DMS153 (cell line): Measurements from ENCODE around the gene ZNF280A.

ENCODE experiments used
- DNase-seq: peaks from one replicate; lab custom pipeline; 2025; lab: John Stamatoyannopoulos, UW

ZNF280A gene, protein sequence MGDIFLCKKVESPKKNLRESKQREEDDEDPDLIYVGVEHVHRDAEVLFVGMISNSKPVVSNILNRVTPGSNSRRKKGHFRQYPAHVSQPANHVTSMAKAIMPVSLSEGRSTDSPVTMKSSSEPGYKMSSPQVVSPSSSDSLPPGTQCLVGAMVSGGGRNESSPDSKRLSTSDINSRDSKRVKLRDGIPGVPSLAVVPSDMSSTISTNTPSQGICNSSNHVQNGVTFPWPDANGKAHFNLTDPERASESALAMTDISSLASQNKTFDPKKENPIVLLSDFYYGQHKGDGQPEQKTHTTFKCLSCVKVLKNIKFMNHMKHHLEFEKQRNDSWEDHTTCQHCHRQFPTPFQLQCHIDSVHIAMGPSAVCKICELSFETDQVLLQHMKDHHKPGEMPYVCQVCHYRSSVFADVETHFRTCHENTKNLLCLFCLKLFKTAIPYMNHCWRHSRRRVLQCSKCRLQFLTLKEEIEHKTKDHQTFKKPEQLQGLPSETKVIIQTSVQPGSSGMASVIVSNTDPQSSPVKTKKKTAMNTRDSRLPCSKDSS

DNA sequence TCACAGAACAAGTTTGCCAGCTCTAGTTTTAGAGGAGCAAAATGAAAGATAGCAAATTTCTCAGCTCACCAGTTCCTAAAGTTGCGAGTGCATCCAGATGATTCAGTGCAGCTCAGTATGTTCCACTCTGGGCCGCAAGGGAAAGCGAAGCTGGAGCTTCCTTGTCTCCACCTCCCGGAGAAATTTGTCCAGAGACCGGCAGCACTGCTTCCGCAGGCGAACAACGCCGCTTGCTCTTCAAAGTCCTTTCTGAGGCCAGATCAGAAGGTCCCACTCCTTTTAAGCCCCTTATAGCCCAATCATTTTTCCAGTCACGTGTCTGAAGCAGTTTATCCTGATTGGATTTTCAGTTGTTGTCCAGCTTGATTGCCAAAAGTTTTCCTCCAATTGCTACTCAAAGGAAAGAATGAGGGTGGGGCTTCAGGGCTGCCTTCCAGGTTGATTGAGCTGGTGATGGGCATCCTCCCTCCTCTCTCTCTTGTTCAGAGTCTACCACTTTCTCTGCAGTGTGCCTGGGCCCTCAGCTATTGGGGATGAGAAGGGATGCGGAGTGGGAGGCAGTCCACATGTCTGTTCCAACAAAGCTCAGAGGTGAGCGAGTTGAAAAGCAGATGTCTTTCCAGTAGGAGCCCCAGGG is at the start of gene ZNF280A:
TSS of gene ZNF280A (minus strand) at position 251 of the 637 bp plus-strand sequence. CDS start 4,640 bp downstream, outside the sequence.
- no peak for DNase-seq

DNA sequence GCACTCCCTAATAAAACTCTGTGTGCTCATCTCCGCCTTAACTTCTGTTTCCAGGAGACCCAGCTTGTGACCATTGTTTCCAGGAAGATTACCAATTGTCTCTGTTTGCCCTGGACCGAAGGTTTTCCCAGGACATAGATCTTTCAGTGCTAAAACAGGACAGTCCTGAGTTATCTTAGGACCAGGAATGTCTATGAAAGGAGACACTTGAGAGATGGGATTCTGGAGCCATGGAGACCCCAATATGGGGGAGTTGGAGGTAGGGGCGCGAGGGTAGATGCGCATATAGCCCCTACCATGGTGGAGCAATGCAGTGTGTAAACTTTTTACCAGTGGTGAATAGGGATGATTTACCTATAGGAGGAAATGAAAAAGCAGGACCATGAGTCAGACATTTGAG is 49.1 kb upstream of the ZNF280A start:
- DNase-seq: no peak

DNA sequence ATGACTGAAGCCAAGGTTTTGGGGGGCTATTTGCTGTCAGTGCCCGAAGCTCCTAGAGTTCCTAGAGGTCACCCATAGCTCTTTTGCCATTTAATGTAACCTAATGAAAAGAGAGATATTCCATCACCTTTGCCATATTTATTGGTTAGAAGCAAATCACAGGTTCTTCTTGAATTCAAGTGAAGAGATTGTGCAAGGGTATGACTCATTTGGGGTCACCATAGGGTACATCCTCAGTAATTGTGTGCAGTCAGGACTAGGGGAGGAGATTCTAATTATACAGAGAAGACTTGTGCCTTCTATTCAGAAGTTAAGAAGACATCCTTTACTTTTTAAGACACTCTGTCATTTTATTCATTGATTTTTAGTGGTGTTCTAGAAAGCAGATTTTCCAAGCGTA is 45.9 kb upstream of the ZNF280A start:
- no peak for DNase-seq

DNA sequence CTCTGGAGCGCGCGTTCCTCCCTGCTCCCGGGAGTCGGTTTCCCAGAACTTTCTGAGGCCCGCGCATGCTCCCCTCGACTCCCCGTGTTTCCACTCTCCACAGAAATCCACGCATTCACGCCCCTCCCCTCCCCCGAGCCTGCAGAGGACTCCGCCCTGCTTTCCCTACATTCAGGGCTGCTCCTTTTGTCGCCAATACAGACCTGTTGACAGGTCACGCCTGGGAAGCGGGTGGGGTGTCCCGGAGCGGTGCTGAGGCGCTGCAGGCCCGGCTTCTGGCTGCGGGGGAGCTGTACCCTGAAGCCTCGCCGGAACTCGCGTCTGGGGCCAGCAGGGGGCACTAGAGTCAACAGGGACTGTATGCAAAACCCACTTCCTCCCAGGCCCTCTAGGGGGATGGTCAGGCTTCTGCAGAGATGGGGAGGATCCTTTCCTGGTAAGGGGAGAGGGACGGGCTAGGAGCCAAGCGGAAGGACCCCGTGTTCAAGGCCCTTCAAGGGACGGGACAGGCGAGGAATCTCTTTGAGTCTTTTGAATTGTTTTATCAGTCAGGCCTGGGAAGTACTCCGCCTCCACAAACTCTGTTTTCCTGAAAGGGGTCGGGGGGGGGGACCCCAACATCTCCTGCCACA is 39.0 kb upstream of the ZNF280A start, which contains the start of gene PRAME:
TSS of gene PRAME (minus strand) at position 294 of the 632 bp plus-strand sequence. CDS start 2,433 bp downstream, outside the sequence.
- peak; percentile 91 for DNase-seq

DNA sequence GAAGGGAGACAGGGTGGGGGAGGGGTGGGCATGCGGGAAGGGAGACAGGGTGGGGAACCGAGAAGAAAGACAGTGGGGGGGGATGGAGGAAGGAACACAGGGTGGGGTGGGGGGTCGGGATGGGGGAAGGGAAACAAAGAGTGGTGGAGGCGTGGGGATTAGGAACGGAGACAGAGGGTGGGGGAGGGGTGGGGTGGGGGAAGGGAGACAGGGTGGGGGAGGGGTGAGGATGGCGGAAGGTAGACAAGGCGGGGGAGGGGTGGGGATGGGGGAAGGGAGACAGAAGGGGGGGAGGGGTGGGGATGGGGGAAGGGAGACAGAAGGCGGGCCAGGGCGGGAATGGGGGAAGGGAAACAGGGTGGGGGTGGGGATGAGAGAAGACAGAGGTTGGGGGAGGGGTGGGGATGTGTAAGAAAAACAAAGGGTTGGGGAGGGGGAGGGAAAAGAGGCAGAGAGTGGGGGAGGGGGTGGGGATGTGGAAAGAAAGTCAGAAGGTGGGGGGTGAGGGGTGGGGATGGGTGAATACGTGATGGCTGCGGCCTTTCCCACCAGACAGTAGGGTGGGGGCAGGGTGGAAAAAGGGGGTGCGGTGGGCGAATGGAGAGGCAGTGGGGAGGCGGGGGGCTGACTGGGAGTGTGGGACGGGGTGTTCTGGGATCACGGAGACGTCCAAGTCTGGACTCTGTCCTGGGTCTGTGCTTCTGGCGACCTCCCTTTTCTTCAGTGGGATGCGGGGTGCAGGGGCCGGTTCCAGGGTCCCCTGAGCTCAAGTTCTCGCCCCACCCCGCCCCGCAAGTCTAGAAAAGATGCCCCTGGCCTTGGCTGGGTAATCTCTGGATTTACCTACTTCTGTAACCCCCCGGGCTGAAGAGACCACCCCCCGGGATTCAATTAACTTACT is 38.3 kb upstream of the ZNF280A start:
- no peak for DNase-seq

DNA sequence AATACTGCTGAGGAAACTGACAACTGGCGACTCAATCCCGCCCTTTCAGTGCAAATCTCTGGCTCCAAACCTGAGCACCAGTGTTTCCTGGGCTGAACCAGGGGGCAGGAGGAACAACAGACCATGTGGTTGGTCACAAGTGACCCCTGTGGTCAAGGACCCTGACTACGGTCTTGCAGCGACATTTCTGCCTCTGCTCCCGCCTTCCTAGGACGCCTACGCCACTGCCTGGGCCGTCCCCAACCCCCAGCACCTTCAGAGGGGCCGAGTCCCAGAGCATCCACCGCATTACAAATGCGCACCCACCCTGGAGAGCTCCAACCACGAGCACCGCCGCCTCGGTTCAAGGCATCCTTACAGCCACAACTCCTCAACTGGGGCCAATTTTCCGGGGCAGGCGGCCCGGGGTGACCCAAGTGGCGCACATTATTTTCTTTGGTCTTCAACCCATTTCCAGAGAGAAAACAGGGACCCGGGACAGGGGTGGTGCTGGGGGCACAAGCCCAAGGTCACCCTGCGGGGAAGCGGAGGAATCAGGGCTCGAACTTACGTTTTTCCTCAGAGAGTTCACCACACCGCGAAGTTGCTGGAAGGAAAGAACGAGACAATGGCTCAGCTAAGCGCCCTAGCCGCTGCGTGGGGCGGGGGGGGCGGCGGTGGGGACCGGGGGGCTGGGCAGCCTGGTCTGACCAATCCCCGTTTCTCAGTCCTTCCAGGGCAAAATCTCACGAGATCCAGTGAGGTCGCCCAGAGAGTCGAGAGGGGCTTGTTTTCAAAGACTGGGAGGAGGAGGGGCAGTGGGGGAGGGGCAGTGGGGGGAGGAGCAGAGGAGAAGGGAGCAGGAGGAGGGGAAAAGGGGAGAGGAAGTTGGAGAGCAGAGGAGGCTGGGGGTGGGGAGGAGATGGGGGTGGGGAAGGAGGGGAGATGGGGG is 37.2 kb upstream of the ZNF280A start:
- peak; percentile 76 for DNase-seq

DNA sequence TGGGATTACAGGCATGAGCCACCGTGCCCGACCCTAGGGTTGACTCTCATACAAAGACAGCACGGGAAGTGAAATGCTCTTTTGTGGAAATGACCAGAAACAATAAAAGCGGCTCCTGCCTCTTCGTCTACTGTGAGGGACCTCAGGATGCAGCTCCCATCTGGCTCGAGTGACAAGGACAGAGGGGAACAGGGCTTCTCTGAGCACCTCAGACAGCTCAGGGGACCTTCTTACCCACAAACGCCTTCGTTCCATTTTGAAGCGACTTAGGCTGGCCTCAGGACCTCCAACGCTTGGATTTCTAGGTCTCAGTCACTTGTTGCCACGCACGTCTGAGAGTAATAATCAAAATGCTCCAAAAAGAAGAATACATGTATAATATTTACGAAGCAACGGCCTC is 36.5 kb upstream of the ZNF280A start:
- no peak for DNase-seq

DNA sequence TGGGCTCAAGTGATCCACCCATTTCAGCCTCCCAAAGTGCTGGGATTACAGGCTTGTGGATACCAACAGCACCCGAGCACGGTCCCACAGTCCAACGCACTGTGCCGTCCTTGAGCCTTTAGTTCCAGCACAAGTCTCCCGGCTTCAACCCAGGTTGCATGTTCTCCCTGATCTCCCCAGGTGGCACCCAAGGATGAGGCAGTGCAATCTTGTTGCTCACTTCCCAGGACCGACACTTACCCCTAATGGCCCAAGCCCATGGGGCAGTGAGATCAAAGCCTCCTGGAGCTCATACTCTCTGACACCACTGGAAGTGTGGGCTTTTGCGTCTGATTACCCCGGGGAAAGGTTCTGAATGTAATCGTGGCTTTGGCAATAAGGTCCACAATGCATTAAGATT is 35.5 kb upstream of the ZNF280A start:
- no peak for DNase-seq

DNA sequence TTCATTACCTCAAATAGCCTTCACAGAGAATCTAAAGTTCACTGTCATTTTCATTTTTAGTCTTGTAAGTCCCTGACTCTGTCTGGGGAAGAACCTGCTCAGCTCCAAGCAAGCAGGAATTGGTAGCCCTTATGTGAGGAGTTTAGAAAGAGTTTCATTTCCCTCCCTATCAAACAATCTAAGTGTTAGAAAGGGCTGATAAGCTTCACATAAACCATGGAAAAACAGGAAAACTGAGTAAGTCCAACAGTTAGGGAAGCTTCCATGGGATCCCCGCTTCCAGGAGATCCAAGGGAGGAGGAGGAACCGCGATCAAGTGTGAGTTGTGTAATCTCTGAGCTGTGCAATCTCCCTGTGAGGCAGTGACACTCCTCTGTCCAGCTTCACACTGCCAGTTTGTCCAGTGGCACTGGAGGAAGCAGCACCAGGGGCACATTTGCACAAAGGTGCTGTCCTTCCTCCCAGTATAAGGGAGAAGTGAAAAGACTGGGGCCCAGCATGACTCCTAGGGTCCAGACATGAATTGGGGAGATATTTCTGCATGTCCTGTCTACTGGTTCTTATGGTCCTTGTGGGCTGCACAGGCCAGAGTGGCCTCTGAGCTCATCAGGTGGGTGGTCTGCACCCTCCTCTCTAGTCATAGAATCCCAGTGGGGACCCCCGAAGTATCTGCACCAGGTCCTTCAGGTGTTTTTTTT is 34.7 kb upstream of the ZNF280A start:
- no peak for DNase-seq

DNA sequence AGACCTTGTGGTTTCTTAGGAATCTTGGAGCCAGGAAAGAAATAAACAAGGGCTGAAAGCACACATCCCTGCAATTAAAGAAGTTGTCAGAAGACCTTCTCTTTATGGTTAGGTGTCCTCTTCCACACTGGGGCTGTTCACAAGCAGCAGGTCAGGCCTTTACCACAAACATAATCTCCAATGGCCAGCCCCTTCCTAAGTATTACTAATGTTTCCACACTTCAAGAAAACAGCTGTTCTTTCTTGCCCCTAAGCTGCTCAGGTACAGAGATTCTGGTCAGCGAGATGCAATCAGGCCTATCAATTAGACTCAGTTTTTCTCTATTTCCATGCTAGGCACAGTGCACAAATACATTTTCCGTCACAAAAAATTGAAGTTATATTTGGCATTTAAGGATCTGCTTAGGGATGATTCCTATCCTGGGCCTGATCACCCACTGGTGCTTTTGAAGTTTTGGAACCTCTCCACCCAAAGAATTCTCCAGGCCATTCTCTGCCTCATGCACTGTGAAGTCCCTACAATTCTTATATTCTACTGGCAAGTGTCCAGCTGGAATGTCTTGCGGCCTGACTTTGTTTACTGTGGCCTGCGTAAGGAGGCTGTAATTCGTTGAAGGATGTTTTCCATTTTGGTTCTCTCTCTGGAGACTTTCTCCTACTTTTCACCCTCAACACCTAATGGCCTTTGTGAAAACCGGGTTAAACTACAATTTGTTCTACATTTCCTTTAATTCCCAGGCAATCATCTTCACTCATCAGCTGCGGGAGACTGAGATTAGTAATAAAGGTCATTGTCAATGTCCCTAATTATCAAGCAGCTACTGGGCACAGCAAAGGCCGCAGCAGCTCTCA is 33.9 kb upstream of the ZNF280A start:
- no peak for DNase-seq

DNA sequence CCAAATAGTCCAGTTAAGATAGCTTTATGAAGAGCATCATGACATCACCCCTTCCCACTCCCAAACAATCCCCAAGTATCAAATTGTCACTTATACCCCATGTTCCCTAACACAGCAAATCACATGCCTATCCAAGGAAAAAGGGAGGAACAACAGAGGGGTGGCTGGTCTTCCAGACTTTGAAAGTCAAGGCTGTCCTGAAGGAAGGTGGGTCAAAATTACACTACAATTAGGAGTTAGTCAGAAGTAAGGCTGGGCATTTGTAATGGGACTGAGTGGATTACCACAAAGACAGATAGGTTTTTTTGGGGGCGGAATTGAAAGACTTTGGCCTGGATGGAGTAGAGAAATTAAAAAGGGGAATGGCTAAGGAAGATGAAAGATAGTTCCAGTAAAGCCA is 33.1 kb upstream of the ZNF280A start:
- DNase-seq: no peak

DNA sequence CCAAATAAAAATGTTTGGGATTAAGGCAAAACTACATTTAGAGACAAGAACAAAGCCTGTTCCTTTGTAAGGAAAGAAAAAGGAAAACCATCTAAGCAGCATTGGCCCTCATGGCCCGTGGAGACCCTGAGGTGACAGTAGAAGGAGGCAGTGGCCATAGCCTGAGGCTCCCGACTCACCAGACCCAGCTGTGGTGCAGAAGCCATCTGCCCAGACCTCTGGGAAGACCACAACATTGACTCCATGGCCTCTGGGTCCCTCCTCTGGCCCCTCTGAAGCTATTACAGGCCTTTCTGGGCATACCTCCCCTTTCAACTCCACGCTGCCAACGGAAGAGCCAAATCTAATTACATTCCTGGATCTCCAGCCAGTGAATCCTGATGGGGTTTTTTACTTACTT is 32.6 kb upstream of the ZNF280A start:
- DNase-seq: peak; percentile 1

DNA sequence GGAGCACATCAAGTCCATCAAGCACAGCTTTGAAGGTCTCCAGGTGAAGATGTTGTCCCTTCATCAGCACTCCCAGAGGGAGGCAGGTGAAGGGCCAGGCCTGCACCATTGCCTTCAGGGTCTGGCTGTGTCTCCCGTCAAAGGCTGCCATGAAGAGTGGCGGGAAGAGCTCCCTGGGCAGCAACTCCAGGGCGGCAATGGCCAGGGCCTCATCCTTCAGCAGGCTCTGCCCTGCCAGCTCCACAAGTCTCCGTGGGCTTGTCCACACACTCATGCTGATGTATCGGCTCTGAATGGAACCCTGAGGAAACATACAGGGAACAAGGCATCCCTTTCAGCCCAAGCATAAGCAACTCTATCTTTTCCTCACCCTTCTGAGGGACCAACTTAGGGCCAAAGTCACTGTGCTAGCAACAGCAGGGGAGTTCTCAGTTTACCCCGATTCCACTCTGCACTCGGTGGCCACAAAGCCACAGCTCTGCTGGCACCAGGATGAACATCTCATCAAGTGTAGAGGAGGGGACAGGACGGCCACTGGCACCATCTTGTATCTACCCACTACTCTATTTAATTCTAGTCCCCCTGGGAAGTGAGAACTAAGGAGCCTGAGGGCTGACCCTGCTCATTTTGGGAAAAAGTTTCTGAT is 30.8 kb upstream of the ZNF280A start:
- DNase-seq: no peak

DNA sequence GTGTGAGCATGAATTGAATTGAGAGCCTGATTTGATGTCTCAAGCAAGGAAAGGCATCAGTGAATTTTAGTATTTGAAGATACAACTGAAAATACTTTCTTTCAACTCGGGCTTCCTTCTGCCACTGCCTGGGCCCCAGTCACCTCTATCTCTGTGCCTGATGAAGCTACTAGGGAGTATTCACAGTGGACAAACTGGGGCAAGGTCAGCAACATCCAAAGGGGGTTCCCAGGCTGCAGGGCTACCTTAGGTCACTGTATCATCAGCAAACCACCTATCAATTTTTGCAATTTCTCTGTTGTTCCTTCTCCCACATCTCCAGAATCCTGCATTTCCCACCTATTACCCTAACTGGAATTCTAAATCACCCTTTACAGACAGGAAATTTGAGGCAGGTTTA is 28.8 kb upstream of the ZNF280A start:
- no peak for DNase-seq

DNA sequence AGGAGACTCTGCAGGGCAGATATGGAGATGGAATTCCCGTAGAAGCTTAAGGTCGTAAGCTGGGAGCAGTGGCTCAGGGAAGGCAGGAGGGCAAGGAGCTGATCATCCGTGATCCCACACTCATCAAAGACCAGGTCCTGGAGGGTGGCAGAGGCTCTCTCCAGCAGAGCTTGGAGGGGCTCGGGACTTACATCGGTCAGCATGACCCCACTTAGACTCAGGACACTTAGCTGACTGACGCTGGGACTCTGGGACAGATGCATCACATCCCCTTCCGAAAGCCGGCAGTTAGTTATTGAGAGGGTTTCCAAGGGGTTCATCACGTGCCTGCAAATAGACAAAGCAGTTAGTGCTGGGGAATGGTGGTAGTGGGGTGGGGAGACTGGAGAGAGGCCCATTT is 28.2 kb upstream of the ZNF280A start:
- no peak for DNase-seq

DNA sequence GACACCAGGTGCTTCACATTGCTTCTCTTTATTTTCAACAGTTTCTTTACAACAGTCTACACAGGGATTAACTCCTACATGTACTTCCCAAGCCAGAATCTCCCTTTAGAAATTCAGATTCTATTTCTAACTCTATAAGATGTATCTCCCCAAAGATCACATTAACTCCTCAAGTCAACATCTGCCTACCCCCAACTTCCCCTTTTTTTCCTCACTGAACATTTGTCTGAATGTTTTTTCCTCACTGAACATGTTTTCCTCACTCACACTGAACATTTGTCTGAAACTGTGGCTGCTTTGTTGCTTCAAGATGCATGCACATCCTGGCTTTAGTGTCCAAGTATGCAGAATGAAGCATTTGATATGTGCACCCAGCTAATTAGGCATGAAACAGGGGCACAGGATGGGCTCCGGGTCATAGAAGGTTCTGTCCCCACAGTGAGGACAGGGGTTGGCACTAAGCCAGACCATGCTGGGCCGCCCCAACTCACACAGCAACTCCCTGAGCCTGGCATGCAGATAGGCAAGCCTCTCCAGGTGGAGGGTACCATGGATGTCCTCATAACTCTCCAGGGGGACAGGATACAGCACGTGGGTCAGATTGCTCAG is 27.7 kb upstream of the ZNF280A start:
- DNase-seq: no peak

DNA sequence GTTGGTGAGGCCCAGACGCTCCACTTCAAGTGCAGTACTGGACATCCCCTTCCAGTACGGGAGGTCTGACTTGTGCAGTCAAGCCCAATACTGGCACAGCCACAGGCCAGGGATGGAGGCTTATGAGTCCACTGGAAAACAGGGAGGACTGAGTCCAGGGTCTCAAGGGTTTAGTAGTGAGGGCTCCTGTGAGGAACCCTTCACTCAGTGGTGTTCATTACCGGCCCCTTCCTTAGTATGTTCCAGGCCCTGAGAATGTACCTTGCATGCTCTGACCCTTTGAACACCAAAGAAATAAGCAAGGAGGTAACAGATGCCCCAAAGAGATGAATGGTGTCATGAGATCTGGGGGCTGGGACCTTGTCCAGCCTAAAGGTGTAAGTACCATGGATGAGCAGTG is 27.2 kb upstream of the ZNF280A start:
- no peak for DNase-seq

DNA sequence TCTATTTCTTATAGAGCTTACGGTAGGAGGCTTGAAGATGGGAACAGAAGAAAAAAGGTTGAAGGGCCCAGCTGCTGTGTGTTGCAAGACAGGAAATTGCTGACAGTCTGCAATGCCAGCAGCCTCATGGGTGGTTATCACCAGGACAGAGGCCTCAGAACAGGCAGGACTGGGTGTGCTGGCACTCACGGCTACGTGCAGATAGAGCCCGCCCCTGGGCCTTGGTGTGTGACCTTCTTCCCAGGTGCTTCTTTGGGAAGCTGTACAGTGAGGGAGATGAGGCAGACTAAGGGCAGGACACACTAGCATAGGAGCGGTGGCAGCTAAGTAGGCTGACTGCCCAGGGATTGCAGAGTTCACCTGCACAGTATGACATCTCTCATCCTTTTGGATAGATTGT is 26.4 kb upstream of the ZNF280A start:
- DNase-seq: no peak
